Left cardiac atrium (tissue), 4 donors: Measurements from ENCODE around the gene ZNF790. TPM values are rescaled to one million over a fixed set of nuclear protein-coding genes. Genes with fewer than 3 reads are reported as not detected.

ENCODE experiments used
- ATAC-seq, 2 donors: fragments of 200-7000 bp; cut with Tn5 transposase; one replicate each; pipeline ENCODE4 v1.9.1; 2020; ENCODE audit warnings: mild to moderate bottlenecking in 2 of 2, moderate library complexity in 2 of 2
- DNase-seq: peaks from one replicate; pipeline ENCODE4 v3.0.0-alpha.2; 2020
- intact Hi-C, 2 donors: fragments of 100-400 bp; cut with DNase I; formaldehyde crosslinking; loops; one replicate each; pipeline versions ENCODE4 v1.14.1 to v1.15.1; 2022 to 2023
- long read RNA-seq: library from polyadenylated mRNA; unstranded; transcript quantifications from one replicate; pipeline ENCODE4 v2.0.0, GENCODE V29; 2021
- total RNA-seq, 2 donors: library from RNA; stranded (reverse); fragmentation: NEBNext Ultra II Directional; extraction: Animal tissue kit (Norgen Biotek cat#: 25700); gene quantifications; one replicate each; pipeline ENCODE4 v1.2.1, GENCODE V29; 2021
- donor health status: DM: no; HTN: yes; CAD: no.
- donor health status: DM: no; HTN: yes; CAD: no; lungs with severe emphysema.
- donor health status: DM: yes; HTN: yes; CAD: no.
- donor health status: Dilated cardiomyopathy.

The ZNF790 gene
- 1 to 10 TPM; 6.1 to 8.7 TPM for total RNA-seq
- long read RNA-seq, partial matches to known transcripts: 0 of 5 reads
- long read RNA-seq, other reads (novel, unspliced or antisense): 0 of 5 reads

- intact Hi-C loops: loop anchor here in 1 of 2 donors (10.0 kb wide), 1 partner anchor 77 kb away; the partner anchor contains the start of genes ZNF568 and ZNF829
Observed at GRCh38 chr19:36837906-36838783, at the start of gene ZNF790. TSS of gene ZNF790 (minus strand) at chr19:36838387. CDS start at chr19:36825619, 12,768 bp downstream.

GRCh38 chr19:36876993-36877938 lies 39.1 kb upstream of the ZNF790 start:
- intact Hi-C loops: no loop called here
- no peak for ATAC-seq
- DNase-seq: no peak

More at GRCh38 chr19:36837906-36838783, at the start of gene ZNF790:
- peak; percentile 91 for DNase-seq
- peak; percentile 99 to 100 for ATAC-seq

GRCh38 chr19:36851898-36852297 lies 13.7 kb upstream of the ZNF790 start:
- DNase-seq: no peak
- ATAC-seq: no peak
- intact Hi-C loops: no loop called here

GRCh38 chr19:36850559-36851442 lies 12.6 kb upstream of the ZNF790 start, which contains the start of gene ZNF345:
TSS of gene ZNF345 (plus strand) at chr19:36850876. CDS start at chr19:36876831, 25,955 bp downstream.
- ATAC-seq (peak; percentile 97 to 98), DNase-seq (peak; percentile 93)
- intact Hi-C loops: no loop called here

GRCh38 chr19:36849701-36850558 lies 11.7 kb upstream of the ZNF790 start:
- peak; percentile 94 for DNase-seq
- intact Hi-C loops: loop anchor here in 1 of 2 donors (10.0 kb wide), 1 partner anchor 55 kb away; no protein-coding TSS in a partner anchor
- peak; percentile 98 to 99 for ATAC-seq

GRCh38 chr19:36847968-36848367 lies 9.8 kb upstream of the ZNF790 start:
- ATAC-seq: no peak
- DNase-seq: no peak

GRCh38 chr19:36838784-36839324 lies 667 bp upstream of the ZNF790 start:
- ATAC-seq: no peak
- intact Hi-C loops: loop anchor here in 1 of 2 donors (10.0 kb wide), 1 partner anchor 76 kb away; the partner anchor contains the start of genes ZNF568 and ZNF829
- DNase-seq: no peak

More at GRCh38 chr19:36847968-36848367, 9.8 kb upstream of the ZNF790 start:
- intact Hi-C loops: loop anchor here in 1 of 2 donors (10.0 kb wide), 1 partner anchor 53 kb away; no protein-coding TSS in a partner anchor

- DNase-seq (no peak), ATAC-seq (no peak)
- intact Hi-C loops: loop anchor here in 1 of 2 donors (10.0 kb wide), 1 partner anchor 77 kb away; the partner anchor contains the start of genes ZNF568 and ZNF829
Observed at GRCh38 chr19:36837176-36837905, 846 bp downstream of the ZNF790 start.

GRCh38 chr19:36833430-36833829 lies 4.8 kb downstream of the ZNF790 start:
- no peak for ATAC-seq
- DNase-seq: no peak
- intact Hi-C loops: loop anchor here in 1 of 2 donors (10.0 kb wide), 1 partner anchor 81 kb away; the partner anchor contains the start of genes ZNF568 and ZNF829

GRCh38 chr19:36821758-36822157 lies 16.4 kb downstream of the ZNF790 start:
- intact Hi-C loops: no loop called here
- ATAC-seq (no peak), DNase-seq (no peak)

- ATAC-seq (no peak), DNase-seq (no peak)
- intact Hi-C loops: no loop called here
Observed at GRCh38 chr19:36819130-36819630, 19.0 kb downstream of the ZNF790 start.

GRCh38 chr19:36807029-36807428 lies 31.2 kb downstream of the ZNF790 start:
- intact Hi-C loops: no loop called here

GRCh38 chr19:36805364-36805763 lies 32.8 kb downstream of the ZNF790 start:
- intact Hi-C loops: no loop called here
- DNase-seq (no peak), ATAC-seq (no peak)

More at GRCh38 chr19:36807029-36807428, 31.2 kb downstream of the ZNF790 start:
- DNase-seq (no peak), ATAC-seq (no peak)

- ATAC-seq (no peak), DNase-seq (no peak)
- intact Hi-C loops: loop anchor here in 1 of 2 donors (10.0 kb wide), 1 partner anchor 47 kb away; no protein-coding TSS in a partner anchor
Observed at GRCh38 chr19:36797786-36798108, 40.4 kb downstream of the ZNF790 start.

- DNase-seq: no peak
- intact Hi-C loops: loop anchor here in 1 of 2 donors (10.0 kb wide), 1 partner anchor 48 kb away; no protein-coding TSS in a partner anchor
- no peak for ATAC-seq
Observed at GRCh38 chr19:36796714-36796992, 41.5 kb downstream of the ZNF790 start.
